Midbrain (tissue), 1 donor: ENCODE measurements around the gene TPCN1.

Experiments
- DNase-seq: peaks from one replicate; lab custom pipeline; 2025; lab: John Stamatoyannopoulos, UW

The TPCN1 gene

GRCh38 chr12:113287146-113287898, 66.1 kb downstream of the TPCN1 start:
- DNase-seq, result no peak

DNA sequence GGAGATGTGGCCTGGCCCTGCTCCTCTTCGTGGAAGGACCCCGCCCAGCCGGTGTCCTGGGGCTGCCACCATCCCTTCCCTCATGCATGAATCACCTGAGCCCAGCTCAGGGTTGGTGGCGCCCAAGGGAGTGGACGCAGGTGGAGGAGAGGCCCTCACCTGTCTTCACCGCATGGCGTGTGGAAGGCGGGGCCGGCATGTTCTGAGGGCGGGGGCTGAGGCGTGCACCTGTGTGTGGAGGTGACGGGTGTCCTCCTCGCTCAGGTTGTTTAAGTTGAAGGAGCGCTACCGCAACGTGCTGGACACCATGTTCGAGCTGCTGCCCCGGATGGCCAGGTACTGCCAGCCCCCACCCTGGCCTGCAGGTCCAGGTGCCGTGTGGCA, 66.6 kb downstream of the TPCN1 start:
- DNase-seq, result no peak

DNA sequence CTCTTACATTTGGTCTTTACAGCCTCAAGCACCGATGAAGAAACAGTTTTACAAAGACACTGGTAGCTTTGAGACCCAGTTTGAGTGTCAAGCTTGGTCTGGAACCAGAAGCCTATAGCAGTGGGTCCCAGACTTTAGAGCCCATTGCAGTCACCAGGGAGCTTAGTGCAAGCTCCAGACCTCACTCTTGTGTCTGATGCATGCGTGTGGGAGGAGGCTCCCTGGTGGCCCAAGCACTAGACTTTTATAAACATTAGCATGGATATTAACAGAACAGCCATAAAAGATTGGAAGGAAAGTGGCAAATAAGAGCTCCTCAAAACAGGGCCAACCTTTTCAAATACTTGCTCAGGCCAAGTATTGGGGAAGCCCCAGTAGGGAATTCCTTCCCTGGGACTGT, 68.1 kb downstream of the TPCN1 start:
- DNase-seq, result no peak

DNA sequence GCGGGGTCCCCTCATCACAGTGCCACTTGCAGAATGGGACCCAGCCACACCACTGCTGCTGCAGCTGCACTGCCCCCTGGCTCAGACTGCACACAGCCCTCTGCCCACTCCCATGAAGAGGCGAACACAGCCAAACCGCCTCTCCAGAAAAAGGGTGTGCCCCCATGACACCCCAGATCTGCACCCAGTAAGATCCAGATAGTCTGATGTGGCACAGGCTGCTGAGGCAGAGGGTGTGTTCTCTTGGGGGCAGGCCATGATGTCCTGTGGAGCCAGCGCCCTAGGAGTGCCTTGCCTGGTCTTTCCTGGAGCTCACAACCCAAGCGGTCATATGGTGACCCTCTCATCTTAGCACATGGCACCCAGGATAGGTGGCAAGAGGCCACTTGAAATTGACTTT, 69.2 kb downstream of the TPCN1 start:
- DNase-seq, result no peak

DNA sequence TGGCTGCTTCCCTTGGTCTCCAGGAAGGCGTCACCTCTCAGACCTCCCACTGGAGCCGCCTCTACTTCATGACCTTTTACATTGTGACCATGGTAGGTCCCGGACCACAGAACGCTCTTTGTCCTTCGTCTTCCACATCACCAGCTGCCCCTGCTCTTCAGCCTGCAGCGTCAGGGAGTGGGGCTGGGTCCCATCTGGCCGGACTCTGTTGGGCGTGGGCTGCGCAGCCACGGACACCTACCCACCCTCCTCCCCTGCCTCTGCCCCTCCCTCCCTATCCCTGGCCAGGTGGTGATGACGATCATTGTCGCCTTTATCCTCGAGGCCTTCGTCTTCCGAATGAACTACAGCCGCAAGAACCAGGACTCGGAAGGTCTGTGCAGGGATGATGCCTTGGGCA, 70.3 kb downstream of the TPCN1 start:
- DNase-seq, result no peak

GRCh38 chr12:113292091-113292490, 70.8 kb downstream of the TPCN1 start:
- no peak for DNase-seq

DNA sequence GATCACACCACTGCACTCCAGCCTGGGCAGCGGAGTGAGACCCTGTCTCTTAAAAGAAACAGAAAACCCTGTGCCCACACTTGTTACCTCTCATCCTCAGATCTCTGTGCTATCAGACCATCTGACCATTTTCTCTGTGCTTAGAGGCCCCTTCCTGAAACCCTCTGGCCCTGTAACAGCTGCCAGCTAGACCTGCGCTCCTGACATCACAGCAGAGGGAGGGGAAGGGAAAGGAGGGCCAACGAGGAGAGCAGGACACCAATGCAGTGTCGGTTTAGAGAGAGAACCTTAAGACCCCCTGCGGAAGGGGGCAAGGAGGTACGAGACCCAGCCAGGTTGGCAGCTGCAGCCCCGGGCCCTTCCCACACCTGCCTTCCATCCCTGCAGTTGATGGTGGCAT, 71.3 kb downstream of the TPCN1 start:
- no peak for DNase-seq

- no peak for DNase-seq
Observed at GRCh38 chr12:113293100-113293499, 71.8 kb downstream of the TPCN1 start.

GRCh38 chr12:113295886-113296556, 74.8 kb downstream of the TPCN1 start:
- DNase-seq, result no peak

DNA sequence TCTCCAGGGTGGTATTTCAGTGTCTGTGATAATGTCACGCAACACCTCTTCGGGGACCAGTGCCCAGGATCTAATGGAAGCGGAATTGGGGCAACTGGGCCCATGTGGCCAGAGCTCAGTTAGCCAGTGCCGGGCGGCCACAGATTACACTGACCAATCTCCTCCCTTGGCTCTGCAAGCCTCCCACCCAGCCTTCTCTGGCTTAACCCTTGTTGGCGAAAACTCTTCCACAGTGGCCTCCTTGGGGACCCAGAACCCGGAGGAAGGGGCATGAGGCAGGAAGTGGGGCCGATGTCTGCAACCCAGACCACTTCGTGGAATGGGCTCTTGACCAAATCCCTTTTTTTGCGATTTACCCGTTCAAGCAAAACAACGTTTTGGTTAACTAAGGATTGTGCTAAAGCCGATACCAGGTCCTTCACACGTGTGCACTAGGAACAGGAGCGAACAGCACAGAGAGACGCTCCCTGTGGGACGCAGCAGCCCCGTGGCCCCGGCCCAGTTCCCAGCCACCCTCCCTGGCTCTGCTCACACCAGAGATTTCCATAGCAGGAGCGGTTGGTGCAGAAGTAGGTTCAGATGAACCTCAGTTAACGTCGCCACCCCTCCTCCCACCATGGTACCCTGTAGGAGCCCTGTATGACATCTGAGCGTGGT, 75.4 kb downstream of the TPCN1 start:
- DNase-seq, result no peak

- no peak for DNase-seq
Observed at GRCh38 chr12:113297214-113297587, 75.9 kb downstream of the TPCN1 start.

GRCh38 chr12:113297621-113298471, 76.6 kb downstream of the TPCN1 start:
- DNase-seq, result no peak

DNA sequence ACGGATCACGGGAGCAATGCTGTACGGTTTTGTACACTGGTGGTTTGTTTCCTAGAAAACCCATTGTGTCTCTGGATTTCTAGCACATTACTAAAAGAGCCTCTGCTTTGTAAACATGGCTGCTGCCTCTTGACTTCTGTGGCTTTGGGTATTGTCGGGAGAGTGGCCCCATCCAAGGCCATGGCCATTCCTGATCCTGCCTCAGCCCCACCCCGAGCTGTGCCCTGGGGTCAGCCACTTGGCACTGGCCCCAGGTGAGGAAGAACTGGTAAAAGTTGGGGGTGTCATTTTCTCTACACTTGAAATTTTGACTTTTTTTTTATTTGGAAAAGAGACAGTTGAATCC, 77.2 kb downstream of the TPCN1 start:
- no peak for DNase-seq

- peak; percentile 55 for DNase-seq
Observed at GRCh38 chr12:113298861-113299545, 77.7 kb downstream of the TPCN1 start.

DNA sequence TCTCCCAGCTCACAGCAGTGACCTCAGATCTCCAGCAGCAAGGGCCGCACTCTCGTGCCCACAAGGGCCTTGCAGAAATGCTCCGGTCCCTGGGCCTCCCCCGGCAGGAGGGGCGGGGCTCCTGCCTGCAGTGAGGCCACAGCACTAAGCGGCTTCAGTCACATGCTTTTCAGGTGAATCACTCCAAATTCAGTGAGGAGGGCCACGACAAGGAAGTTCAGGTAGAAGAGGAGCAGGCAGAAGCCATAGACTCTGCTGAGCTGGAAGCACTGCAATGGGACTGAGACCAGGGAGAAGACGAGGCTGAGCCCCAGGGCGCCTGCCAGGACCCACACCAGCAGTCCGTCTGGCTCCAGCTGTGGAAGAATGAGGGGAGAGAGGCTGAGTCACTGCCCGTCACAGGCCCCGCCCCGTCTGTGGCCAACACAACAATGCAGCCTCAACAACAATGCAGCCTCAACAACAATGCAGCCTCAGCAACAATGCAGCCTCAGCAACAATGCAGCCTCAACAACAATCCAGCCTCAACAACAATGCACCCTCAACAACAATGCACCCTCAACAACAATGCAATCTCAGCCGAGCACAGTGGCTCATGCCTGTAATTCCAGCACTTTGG, 78.5 kb downstream of the TPCN1 start:
- DNase-seq, result no peak

DNA sequence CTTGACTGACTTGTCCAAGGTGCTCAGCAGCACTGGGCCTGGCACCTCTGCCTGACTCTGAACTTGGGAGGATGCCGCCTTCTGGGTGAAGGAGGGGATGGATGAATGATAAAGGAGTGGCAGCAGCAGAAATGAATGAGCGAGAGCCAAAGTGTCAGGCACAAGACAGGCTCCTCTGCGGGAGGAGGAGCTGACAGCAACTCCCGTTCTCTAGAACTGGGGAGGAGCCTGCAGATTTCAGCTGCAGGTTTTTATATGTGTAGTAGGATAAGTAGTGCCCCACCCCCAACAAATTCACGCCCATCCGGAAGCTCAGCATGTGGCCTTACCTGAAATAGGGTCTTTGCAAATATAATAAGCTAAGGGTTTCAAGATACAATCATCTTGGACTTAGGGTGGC, 80.5 kb downstream of the TPCN1 start:
- no peak for DNase-seq

- DNase-seq, result no peak
Observed at GRCh38 chr12:113302466-113302865, 81.2 kb downstream of the TPCN1 start.

DNA sequence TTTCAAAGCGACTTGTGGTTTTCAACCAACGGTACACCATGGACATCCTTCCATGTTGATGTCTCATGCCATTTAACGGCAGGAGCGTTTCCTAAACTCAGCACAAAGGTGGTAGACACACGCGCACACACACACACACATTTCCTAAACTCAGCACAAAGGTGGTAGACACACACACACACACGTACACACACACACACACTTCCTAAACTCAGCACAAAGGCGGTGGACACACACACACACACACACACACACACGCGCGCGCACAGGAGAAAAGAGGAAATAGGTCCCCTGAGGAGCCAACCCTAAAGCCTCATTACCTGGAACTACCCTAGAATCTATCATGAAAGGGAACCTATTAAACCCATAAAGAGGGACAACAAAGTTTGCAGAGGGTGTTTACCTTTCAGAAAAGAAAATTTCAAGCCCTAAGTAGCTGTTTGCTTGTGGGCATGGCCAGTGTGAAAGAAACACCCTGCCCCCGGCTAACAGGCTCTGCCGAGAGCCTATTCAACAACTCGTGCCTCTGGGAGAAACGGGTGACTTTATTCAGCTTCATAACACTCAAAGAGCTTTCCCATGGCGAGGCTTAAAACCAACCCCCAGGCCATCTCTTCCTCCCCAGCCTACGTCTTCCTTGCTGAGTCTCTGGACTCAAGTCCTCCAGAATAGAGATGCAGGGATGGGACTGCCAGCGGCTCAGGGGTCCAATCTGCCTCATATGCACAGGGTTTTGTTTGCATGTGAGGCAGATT, 81.8 kb downstream of the TPCN1 start:
- no peak for DNase-seq

DNA sequence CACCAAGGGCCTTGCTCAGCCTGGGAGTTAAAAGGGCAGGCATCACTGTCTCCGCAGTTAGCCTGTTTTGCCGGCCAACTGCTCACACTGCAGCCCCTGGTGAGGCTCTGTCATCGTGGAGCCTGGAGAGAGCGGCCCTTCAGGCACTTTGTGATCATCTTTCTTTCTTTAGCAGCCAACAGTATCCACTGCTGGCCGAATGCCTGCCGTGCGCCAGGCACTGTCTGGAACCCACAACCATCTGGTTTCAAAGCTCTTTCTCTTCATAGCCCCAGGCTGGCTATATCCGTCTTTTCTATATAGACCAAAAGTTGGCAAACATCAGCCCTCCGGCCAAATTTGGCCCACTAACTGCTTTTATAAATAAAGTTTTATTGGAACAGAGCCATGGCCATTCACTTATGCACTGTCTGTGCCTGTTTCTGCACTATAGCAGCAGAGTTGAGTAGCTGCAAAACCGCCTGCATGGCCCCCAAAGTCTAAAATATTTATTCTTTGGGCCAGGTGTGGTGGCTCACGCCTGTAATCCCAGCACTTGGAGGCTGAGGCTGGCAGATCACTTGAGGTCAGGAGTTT, 84.1 kb downstream of the TPCN1 start:
- no peak for DNase-seq

GRCh38 chr12:113306382-113306781, 85.1 kb downstream of the TPCN1 start:
- no peak for DNase-seq
